Colonic mucosa (tissue), 4 donors: ENCODE measurements around the gene ACOT7. TPM values are rescaled to one million over a fixed set of nuclear protein-coding genes. Genes with fewer than 3 reads are reported as not detected.

Experiments used
- DNase-seq: peaks from one replicate; pipeline ENCODE4 v3.0.0-alpha.2; 2020
- H3K27ac ChIP-seq: fragments of 200-600 bp; one replicate; pipeline ENCODE4 v1.8.0; 2021
- H3K27me3 ChIP-seq: fragments of 200-600 bp; one replicate; pipeline ENCODE4 v1.8.0; 2021
- H3K36me3 ChIP-seq: fragments of 200-600 bp; one replicate; pipeline ENCODE4 v1.8.0; 2021
- H3K4me1 ChIP-seq: fragments of 200-600 bp; one replicate; pipeline ENCODE4 v1.8.0; 2021; ENCODE audit warnings: mild to moderate bottlenecking
- H3K4me3 ChIP-seq: fragments of 200-600 bp; one replicate; pipeline ENCODE4 v1.8.0; 2021
- H3K9ac ChIP-seq, 2 donors: one replicate each; pipeline ENCODE4 v1.7.0; 2013; ENCODE audit warnings: control low read depth in 2 of 2, low read depth in 2 of 2, low read length in 2 of 2
- H3K9me3 ChIP-seq: fragments of 200-600 bp; one replicate; pipeline ENCODE4 v1.8.0; 2021
- intact Hi-C: fragments of 100-400 bp; cut with DNase I; formaldehyde crosslinking; loops from one replicate; pipeline ENCODE4 v1.14.1; 2022
- total RNA-seq, 2 donors: library from RNA; stranded (reverse); fragmentation: NEBNext Ultra II Directional in 1 of 2; extraction: Animal tissue kit (Norgen Biotek cat#: 25700) in 1 of 2; gene quantifications; one replicate each; pipeline ENCODE4 v1.2.1, GENCODE V29; 2021
- TF ChIP-seq, protein P1 (sequence below): fragments of 200-600 bp; IDR thresholded peaks from one replicate; pipeline ENCODE4 v1.8.0; 2022; ENCODE audit warnings: antibody characterized with exemption, mild to moderate bottlenecking
- donor health status: healthy.
- donor health status: DM: no; HTN: no; CAD: no.
- donor health status: DM: no; HTN: no; CAD: no.

Gene ACOT7
- total RNA-seq, 2 donors from 2014 or later = 48.7 to 125 TPM

DNA sequence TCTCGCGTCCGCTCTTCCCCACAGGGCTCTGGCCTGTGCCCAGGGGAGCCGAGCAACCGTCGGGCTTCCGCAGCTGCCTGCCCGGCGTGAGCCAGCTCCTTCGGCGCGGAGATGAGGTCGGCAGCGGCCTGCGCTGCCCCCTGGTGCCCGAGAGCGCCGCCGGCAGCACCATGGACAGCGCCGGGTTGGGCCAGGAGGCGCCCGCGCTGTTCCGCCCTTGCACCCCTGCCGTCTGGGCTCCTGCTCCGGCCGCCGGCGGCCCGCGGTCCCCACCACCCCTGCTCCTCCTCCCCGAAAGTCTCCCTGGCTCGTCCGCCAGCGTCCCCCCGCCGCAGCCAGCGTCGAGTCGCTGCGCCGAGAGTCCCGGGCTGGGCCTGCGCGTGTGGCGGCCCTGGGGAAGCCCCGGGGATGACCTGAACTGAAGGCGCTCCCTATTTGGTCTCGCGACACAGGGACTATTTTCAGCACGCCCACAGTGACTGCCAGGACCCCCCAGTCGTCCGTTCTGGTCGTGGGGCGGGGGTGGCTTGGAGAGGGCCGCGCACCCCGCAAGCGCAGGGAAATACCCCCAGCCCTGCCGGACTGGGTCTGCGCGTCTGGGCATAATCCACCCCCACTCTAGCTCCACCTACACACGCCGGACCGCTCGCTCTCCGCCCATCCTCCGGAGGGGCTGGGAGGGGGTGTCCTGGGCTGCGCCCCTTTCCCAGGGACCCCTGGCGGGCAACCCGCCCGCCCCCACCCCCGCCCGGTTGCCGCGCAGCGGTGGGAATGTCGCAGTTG lies 148.3 kb downstream of the ACOT7 start:
- Histone ChIP-seq H3K9me3 (no peaks in the 10 kb centered on the region), H3K36me3 (no peaks in the 10 kb centered on the region), H3K4me3 (peak overlapping the region; percentile 3), H3K27ac (no peak overlapping the region), H3K9ac (peak overlapping the region in 1 of 2 donors; percentile 43), H3K27me3 (peaks cover 75% of the 10 kb centered on the region), H3K4me1 (peaks cover 23% of the 10 kb centered on the region)
- DNase-seq = peak; percentile 79
- intact Hi-C loops = loop anchor here (2.0 to 5.0 kb wide), 4 partner anchors 37 to 190 kb away; no protein-coding TSS in a partner anchor
- TF ChIP-seq, protein P1, sequence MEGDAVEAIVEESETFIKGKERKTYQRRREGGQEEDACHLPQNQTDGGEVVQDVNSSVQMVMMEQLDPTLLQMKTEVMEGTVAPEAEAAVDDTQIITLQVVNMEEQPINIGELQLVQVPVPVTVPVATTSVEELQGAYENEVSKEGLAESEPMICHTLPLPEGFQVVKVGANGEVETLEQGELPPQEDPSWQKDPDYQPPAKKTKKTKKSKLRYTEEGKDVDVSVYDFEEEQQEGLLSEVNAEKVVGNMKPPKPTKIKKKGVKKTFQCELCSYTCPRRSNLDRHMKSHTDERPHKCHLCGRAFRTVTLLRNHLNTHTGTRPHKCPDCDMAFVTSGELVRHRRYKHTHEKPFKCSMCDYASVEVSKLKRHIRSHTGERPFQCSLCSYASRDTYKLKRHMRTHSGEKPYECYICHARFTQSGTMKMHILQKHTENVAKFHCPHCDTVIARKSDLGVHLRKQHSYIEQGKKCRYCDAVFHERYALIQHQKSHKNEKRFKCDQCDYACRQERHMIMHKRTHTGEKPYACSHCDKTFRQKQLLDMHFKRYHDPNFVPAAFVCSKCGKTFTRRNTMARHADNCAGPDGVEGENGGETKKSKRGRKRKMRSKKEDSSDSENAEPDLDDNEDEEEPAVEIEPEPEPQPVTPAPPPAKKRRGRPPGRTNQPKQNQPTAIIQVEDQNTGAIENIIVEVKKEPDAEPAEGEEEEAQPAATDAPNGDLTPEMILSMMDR = peak; percentile 65

DNA sequence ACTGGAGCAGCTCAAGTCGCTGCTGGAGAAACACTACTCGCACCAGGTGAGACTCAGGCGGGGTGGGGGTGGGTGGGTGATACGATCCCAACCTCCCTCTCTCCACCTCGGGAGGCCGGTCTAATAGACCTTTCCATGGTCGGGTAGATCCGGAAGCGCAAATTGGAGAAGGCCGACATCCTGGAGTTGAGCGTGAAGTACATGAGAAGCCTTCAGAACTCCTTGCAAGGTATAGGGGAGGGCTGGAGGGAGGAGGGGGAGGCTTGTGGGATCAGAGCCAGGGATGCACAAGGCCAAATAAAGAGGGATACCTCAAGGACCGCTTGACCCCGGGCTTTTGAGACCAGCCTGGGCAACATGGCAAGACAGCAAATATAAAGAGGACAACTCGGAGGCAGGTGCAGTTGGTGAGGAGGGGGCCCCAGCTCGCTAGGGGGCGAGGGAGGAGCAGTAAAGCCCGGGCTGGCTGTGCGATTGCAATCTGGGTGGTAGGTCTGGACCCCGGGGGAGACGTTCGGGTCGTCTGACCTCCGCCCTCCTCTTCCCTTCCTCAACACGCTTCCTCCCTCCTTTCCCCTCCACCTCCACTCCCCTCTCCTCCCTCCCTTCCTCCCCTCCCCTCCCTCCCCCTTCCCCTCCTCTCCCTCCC lies 149.0 kb downstream of the ACOT7 start:
- Histone ChIP-seq H3K9ac (no peak overlapping the region), H3K4me3 (no peak overlapping the region), H3K36me3 (no peaks in the 10 kb centered on the region), H3K27me3 (peaks cover 76% of the 10 kb centered on the region), H3K27ac (no peak overlapping the region), H3K4me1 (peaks cover 23% of the 10 kb centered on the region), H3K9me3 (no peaks in the 10 kb centered on the region)
- intact Hi-C loops = loop anchor here (2.0 to 5.0 kb wide), 4 partner anchors 38 to 190 kb away; no protein-coding TSS in a partner anchor
- TF ChIP-seq, protein P1 = no peak
- no peak for DNase-seq

DNA sequence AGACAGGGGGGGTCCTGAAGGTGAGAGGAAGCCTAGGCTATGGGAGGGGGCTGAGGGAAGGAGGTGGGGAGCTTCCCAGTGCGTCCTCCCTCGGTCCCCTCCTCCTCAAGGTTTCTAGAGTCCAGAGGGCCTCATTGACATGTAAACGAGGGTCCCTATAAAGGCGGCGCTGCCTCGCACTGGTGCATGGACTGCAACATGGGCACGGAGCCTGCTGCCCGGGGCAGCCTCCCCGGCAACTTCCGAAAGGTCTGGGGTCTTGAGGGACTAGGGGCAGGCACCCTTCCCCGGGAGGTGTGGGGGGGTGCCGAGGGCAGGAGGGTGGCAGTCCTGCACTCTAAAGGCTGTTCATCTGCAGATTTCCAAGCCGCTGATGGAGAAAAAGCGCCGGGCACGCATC lies 149.6 kb downstream of the ACOT7 start, which contains the start of gene HES3:
Gene HES3, plus strand, starts transcription at position 187 of the 400 bp plus-strand sequence. Its CDS starts 187 bp downstream, at position 374.
- TF ChIP-seq, protein P1 = no peak
- H3K27me3 ChIP-seq = peaks cover 73% of the 10 kb centered on the region
- peaks cover 22% of the 10 kb centered on the region for H3K4me1 ChIP-seq
- no peak within 1 kb of the TSS for H3K4me3 ChIP-seq
- DNase-seq = no peak
- no peaks in the 10 kb centered on the region for H3K9me3 ChIP-seq
- H3K27ac ChIP-seq = no peak within 1 kb of the TSS
- no peaks in the 10 kb centered on the region for H3K36me3 ChIP-seq
- peak within 1 kb of the TSS in 1 of 2 donors; percentile 43 for H3K9ac ChIP-seq
- intact Hi-C loops = loop anchor here (2.0 kb wide), 2 partner anchors 135 to 189 kb away; no protein-coding TSS in a partner anchor

DNA sequence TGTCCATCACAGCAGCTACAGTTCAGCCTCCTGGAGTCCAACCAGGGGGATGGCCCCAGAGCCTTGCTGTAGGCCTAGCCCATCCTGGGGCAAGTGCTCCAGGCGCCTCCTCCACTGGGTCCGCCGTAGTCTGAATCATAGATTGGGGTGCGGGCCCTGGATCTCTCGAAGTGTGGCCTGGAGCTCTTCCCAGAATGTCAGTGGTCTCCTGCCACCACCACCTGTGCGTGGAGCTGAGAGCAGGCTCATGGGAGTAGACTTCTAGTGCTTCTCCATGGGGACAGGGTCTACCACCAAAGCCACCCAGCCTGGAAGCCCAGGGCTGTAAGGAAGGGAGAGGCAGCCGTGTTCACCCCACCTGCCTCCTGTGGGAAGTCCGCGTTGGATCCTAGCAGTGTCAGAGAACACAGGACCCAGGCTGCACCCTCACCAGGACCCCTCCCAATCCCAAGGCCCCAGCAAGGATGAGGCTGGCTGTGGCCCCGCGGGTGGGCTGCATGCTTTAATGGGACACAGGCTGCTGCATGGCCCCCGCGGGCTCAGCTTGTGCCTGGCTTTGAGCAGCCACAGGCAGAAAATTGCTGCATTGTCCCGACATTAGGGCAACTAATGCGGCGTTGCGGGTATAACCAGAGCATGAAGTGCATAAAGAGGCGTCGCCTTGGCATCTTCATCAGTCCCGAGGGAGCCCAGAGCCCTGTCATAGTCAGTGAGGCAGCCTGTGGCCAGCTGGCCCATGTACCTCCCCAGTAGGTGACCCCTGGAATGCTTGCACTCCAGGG lies 150.3 kb downstream of the ACOT7 start:
- Histone ChIP-seq H3K36me3 (no peaks in the 10 kb centered on the region), H3K9me3 (no peaks in the 10 kb centered on the region), H3K27ac (no peak overlapping the region), H3K4me3 (no peak overlapping the region), H3K9ac (no peak overlapping the region), H3K4me1 (peaks cover 20% of the 10 kb centered on the region), H3K27me3 (peaks cover 67% of the 10 kb centered on the region)
- DNase-seq = no peak
- intact Hi-C loops = no loop called here
- TF ChIP-seq, protein P1 = no peak
